Activated CD4-positive, alpha-beta T cell treated with anti-CD3 and anti-CD28 coated beads for 48 hours (primary cell): ENCODE results near the gene KCTD5.

Experiments
- DNase-seq: peaks from one replicate; pipeline ENCODE4 v3.0.0-alpha.2; 2020

Gene KCTD5

GRCh38 chr16:2734844-2735515, 52.7 kb downstream of the KCTD5 start:
- no peak for DNase-seq

DNA sequence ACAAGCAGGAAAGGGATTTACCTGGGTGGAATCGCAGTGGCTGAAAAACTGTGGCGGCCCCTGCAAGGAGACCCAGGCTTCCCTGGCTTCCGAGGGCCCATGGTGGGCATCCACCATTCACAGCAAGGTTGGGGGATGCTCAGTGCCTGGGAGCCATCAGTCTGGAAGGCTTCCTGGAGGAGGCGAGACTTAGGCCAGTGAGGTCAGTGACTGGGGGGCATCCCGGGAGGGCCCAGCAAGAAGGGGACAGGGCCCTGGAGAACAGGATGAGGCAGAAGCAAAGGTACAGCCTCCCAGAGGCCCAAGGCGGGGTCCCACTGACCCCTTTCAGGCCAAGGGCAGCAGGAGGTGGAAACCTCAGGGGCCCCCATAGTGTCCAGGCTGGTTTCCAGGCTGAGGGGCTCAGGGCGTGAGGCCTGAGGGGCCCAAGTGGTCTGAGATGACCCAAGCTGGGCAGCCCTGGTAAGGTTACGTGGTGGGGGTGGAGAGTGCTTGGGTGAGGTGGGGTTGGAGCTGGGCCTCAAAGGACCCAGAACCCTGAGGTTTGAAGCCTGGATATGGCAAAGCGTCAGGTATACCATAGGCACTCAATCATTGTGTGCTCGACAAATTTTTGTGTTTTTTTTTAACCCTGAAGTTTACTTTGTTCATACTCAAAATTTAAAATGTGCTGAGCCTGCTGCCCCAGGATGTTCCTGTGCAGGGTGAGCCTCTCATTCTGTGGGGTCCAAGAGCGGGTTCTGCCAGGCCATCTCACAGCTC, 54.3 kb downstream of the KCTD5 start:
- DNase-seq, result no peak

- no peak for DNase-seq
These were observed 54.9 kb downstream of the KCTD5 start for GRCh38 chr16:2737238-2737605.

- DNase-seq, result no peak
These were observed 55.6 kb downstream of the KCTD5 start for GRCh38 chr16:2737895-2738418.

DNA sequence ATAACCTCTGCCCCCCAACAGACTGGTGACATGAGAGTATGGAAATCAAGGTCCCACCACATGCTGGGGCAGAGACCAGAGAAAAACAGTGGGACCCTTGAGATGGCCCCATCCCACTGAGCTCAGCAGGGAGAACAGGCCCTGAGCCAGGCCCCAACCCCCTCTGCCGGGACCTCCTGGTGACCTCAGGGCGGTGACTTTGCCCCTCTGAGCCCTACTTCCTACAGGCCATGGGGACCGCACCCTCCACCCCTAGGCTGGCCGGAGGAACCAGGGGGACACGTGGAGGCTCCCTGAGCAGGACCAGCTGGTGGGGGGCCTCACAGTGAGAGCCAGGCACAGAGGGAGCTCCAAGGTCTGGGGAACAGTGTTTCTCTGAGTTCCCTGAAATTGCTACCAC, 56.3 kb downstream of the KCTD5 start:
- DNase-seq, result no peak

GRCh38 chr16:2739625-2740430, 57.5 kb downstream of the KCTD5 start:
- no peak for DNase-seq

DNA sequence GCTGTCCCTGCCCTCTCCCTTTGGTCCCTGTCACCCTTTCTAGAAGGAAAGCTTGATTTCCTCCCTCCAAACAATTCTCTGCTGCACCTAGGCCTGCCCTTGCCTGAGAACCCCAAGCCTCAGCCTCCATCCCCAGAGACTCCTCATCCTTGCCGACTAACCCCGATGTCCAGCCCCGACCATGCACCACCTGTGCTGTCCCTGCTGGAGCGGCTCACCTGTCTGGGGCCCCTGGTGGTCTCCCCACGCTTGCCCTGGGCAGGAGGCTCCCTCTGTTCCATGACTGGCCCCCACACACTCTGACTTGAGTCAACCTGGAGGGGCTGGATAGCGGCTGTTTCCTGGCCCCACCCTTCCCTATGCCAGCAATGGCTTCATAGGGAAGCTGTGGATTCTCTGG, 58.2 kb downstream of the KCTD5 start:
- DNase-seq, result no peak

GRCh38 chr16:2741168-2741567, 58.8 kb downstream of the KCTD5 start:
- no peak for DNase-seq

DNA sequence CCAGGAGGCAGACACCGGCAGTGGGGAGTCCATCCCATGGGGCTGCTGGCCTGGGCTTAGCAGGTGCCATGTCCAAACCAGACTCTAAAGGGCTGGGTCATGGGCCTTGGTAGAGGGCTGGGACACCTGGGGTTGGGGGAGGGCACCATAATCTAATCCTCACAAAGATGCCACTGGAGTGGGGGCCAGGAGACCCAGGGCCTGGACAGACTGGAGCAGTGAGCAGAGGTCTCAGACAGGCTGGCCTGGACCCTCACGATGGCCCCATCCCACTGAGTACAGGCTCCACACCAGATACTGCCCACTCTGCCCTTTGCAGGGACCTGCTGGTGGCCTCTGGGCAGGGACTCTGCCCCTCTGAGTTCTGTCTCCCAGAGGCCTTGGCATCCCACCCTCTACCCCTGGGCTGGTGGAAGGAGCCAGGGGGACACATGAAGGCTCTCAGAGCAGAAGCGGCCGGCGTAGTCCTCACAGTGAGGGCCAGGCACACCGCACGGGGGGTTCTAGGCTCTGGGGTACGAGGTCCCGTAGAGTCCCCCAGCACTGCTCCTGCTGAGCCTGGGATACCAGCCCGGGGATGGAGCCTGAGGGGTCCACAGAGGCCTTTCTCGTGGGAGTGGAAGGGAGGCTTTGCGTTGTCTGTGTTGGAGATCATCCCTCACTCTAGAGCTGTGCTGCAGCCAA, 60.1 kb downstream of the KCTD5 start:
- no peak for DNase-seq

GRCh38 chr16:2743007-2743810, 60.9 kb downstream of the KCTD5 start:
- no peak for DNase-seq

- DNase-seq, result no peak
These were observed 62.4 kb downstream of the KCTD5 start for GRCh38 chr16:2744711-2745110.

GRCh38 chr16:2745116-2745890, 63.0 kb downstream of the KCTD5 start:
- no peak for DNase-seq

- no peak for DNase-seq
These were observed 63.6 kb downstream of the KCTD5 start for GRCh38 chr16:2745961-2746360.

GRCh38 chr16:2748757-2749455, 66.6 kb downstream of the KCTD5 start:
- no peak for DNase-seq

DNA sequence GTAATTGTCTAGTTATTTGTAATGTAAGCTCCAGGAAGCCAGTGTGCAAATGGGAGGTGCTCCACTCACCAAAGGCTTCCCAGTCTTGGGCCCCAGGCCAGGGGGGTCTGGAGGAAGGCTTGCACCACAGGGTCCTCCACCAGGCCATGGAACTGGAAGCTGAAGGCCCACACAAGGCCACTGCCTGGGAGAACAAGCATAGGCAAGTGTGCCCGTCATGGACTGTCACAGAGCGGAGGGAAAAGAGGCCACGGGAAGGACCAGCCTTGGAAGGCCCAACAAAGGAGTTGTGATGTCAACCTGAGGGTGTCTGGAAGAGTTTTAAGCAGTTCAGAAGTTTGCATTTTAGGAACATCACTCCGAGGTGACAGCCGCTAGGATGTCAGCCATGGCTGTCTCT, 67.2 kb downstream of the KCTD5 start:
- no peak for DNase-seq

DNA sequence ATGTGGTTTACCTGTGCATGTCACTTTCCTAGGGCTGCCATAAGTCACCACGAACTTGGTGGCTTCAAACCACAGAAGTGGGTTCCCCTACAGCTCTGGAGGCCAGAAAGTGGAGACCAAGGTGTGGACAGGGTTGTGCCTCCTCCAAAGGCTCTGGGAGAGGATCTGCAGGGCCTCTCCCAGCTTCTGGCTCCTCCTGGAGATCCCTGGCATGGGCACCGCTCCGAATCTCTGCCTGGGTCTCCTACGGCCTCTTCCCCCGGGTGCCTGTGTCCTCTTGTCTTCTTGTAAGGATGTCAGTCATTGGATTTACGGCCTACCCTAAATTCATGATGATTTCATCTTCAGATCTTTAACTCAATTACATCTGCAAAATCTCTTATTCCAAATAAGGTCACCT, 67.6 kb downstream of the KCTD5 start:
- no peak for DNase-seq

DNA sequence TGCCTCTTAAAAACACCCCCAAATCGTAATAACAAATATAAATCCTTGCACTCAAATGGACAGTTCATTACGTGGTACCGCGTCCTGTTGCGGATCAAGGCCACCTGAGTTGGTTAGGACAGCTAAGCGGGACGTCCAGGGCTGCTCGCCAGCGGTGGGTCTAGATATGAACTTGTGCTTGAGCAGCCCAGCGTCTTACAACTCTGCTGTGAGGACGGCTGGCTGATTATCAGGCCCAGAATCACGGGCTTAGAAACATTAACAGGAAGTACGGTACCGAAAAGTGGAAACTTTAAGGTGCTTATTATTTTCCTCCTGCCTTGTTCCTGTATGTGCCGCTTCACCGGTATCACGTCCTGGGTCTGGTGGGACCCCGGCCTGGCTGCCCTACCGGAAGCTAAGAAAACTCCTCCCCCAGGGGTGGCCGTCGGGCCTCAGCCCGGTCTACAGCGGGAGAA, 69.3 kb downstream of the KCTD5 start:
- no peak for DNase-seq

DNA sequence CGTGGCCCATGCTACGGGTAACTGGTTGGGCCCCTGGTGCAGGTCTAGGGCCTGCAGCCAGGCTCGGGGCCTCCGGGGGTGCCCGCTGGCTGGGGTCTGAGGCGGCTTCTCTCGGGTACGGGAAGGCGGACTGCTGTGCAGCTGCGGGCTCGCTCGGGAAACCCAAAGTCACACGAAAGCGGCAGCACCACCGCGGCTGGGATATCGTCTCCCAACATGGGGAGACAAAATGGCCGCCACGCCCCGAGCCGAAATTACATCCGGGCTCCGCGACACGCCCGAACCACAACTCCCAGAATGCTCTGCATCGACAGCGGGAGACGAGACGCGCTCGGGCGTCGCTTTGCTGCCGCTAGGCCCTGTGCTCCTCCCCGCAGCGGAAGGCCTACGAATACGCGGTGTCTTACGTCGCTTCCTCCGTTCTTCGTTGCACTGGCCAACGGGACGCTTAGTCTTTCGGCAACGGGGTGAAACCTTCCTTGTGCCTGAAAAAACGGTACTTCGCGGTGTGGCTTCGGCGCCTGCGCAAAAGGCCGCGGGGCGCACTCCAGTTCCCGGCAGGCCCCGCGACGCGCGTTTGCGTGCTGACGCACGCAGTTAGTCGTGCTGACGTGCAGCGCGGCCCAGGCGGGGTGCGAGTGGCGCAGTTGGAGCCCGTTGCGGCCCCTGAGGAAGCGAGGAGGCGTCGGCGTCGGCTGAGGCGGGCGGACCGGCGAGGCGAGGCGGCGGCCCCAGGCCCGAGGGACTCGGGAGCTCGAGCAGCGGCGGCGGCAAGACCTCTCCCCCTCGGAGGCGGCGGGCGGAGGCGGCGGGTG, 69.9 kb downstream of the KCTD5 start, which contains the start of gene SRRM2:
SRRM2 (plus strand) TSS at position 604 of the 815 bp plus-strand sequence. CDS start 3,727 bp downstream, outside the sequence.
- DNase-seq, result peak; percentile 96
